ENCODE results near the gene AAK1. TPM values are rescaled to one million over a fixed set of nuclear protein-coding genes. Genes with fewer than 3 reads are reported as not detected.
"Not testable (repeated sequence)": the region's sequence is repeated elsewhere in the genome, so short reads cannot be mapped to it uniquely, and the experiment has no call there.

Gene AAK1
- total RNA-seq, 1 donor from 2014 or later: 72.6 TPM

GRCh38 chr2:69623236-69623635 is 20.3 kb downstream of the AAK1 start:
- no peak for DNase-seq
- Histone ChIP-seq H3K27me3 (no peaks in the 10 kb centered on the region), H3K4me1 (peaks cover 35% of the 10 kb centered on the region), H3K9me3 (no peaks in the 10 kb centered on the region), H3K4me3 (no peak overlapping the region), H3K27ac (no peak overlapping the region), H3K36me3 (no peaks in the 10 kb centered on the region)
- intact Hi-C loops (cut with DNase I): no loop called here
- ATAC-seq: no peak
- TF ChIP-seq, protein P1, sequence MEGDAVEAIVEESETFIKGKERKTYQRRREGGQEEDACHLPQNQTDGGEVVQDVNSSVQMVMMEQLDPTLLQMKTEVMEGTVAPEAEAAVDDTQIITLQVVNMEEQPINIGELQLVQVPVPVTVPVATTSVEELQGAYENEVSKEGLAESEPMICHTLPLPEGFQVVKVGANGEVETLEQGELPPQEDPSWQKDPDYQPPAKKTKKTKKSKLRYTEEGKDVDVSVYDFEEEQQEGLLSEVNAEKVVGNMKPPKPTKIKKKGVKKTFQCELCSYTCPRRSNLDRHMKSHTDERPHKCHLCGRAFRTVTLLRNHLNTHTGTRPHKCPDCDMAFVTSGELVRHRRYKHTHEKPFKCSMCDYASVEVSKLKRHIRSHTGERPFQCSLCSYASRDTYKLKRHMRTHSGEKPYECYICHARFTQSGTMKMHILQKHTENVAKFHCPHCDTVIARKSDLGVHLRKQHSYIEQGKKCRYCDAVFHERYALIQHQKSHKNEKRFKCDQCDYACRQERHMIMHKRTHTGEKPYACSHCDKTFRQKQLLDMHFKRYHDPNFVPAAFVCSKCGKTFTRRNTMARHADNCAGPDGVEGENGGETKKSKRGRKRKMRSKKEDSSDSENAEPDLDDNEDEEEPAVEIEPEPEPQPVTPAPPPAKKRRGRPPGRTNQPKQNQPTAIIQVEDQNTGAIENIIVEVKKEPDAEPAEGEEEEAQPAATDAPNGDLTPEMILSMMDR (IDR thresholded peaks at IDR 0.05): no peak

DNA sequence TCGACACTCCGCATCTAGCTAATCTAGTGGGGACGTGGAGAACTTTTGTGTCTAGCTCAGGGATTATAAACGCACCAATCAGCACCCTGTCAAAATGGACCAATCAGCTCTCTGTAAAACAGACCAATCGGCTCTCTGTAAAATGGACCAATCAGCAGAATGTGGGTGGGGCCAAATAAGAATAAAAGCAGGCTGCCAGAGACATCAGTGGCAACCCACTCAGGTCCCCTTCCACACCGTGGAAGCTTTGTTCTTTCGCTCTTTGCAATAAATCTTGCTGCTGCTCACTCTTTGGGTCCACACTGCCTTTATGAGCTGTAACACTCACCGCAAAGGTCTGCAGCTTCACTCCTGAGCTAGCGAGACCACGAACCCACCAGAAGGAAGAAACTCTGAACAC is 20.7 kb downstream of the AAK1 start:
- H3K4me3 ChIP-seq; H3K9me3 ChIP-seq; H3K27ac ChIP-seq; H3K27me3 ChIP-seq; H3K36me3 ChIP-seq; DNase-seq; ATAC-seq; intact Hi-C loops (cut with DNase I): not testable (repeated sequence)
- peaks cover 37% of the 10 kb centered on the region for H3K4me1 ChIP-seq

GRCh38 chr2:69622017-69622540 is 21.5 kb downstream of the AAK1 start:
- H3K27me3 ChIP-seq; H3K27ac ChIP-seq; H3K4me3 ChIP-seq; H3K36me3 ChIP-seq; ATAC-seq; DNase-seq; H3K9me3 ChIP-seq; intact Hi-C loops (cut with DNase I): not testable (repeated sequence)
- peaks cover 35% of the 10 kb centered on the region for H3K4me1 ChIP-seq

DNA sequence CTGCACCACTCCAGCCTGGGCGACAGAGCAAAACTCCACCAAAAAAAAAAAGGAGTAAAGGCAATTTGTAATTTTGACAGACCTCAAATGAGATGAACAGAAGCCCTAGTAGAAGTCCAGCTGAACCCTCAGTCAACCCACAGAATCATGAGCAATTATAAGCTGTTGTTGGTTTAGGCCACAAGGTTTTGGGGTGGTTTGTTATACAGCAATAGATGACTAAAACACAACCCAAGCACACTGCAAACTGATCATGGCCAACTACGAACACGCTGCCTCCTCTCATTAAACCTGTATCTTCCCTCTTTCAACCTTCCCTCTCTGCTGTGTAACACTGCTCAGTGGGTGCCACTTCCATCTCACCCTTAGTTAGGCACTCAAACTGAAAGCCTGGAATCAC is 22.1 kb downstream of the AAK1 start:
- no peaks in the 10 kb centered on the region for H3K36me3 ChIP-seq
- TF ChIP-seq, protein P1 (IDR thresholded peaks at IDR 0.05): no peak
- H3K9me3 ChIP-seq: no peaks in the 10 kb centered on the region
- intact Hi-C loops (cut with DNase I): no loop called here
- peaks cover 38% of the 10 kb centered on the region for H3K4me1 ChIP-seq
- H3K27ac ChIP-seq: no peak overlapping the region
- H3K27me3 ChIP-seq: no peaks in the 10 kb centered on the region
- ATAC-seq (no peak), DNase-seq (no peak)
- no peak overlapping the region for H3K4me3 ChIP-seq

- no peaks in the 10 kb centered on the region for H3K27me3 ChIP-seq
- no peaks in the 10 kb centered on the region for H3K36me3 ChIP-seq
- DNase-seq (no peak), ATAC-seq (no peak)
- H3K9me3 ChIP-seq: no peaks in the 10 kb centered on the region
- peaks cover 41% of the 10 kb centered on the region for H3K4me1 ChIP-seq
- intact Hi-C loops (cut with DNase I): no loop called here
- no peak overlapping the region for H3K27ac ChIP-seq
- TF ChIP-seq, protein P1 (IDR thresholded peaks at IDR 0.05): no peak
- no peak overlapping the region for H3K4me3 ChIP-seq
These were observed 22.7 kb downstream of the AAK1 start for GRCh38 chr2:69620870-69621269.

DNA sequence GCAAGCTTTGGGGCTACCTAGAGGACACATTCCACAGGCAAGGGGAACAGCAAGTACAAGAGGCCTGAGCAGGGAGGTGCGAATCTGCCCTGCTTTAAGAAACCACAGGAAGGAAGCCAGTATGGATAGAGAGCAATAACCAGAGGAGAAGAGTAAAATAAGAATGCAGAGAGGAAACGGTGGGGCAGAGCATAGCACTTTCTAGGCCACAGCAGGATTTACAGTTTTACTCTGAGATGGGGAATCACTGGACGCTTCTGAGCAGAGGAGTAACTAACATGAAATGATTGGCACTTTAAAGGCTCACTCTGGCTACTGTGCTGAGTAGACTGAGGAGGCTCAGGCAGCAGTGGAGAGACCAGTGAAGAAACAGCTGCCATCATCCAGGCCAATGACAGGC is 23.8 kb downstream of the AAK1 start:
- intact Hi-C loops (cut with DNase I): no loop called here
- Histone ChIP-seq H3K9me3 (no peaks in the 10 kb centered on the region), H3K27me3 (no peaks in the 10 kb centered on the region), H3K4me1 (peaks cover 40% of the 10 kb centered on the region), H3K36me3 (no peaks in the 10 kb centered on the region), H3K4me3 (no peak overlapping the region), H3K27ac (no peak overlapping the region)
- ATAC-seq (peak; percentile 43), DNase-seq (no peak)
- TF ChIP-seq, protein P1 (IDR thresholded peaks at IDR 0.05): no peak

DNA sequence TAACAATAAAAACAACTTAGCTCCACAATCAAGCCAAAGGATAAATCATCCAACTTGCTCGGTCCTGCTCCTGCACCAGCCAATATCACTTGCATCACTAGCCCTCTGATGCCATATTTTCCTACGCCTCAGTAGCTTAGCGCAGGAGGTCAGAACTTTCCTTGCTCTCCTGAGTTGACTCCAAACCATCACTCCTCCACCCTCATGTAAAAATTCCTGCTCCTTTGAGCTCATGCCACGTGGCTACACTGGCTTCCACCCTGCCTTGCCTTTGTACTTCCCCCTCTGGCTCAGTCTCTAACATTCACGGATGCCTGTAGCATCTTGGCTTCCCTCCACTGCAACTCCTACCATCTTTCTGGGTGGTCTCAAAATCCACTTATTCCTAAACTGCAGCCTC is 25.2 kb downstream of the AAK1 start:
- H3K4me3 ChIP-seq: no peak overlapping the region
- H3K27ac ChIP-seq: no peak overlapping the region
- H3K4me1 ChIP-seq: peaks cover 29% of the 10 kb centered on the region
- intact Hi-C loops (cut with DNase I): no loop called here
- no peaks in the 10 kb centered on the region for H3K36me3 ChIP-seq
- peak; percentile 29 for ATAC-seq
- no peaks in the 10 kb centered on the region for H3K27me3 ChIP-seq
- TF ChIP-seq, protein P1 (IDR thresholded peaks at IDR 0.05): no peak
- no peak for DNase-seq
- no peaks in the 10 kb centered on the region for H3K9me3 ChIP-seq

Data from upper lobe of right lung (tissue), 1 donor.